Gastrocnemius medialis (tissue), 4 donors: Measurements from ENCODE around the gene GALNT7. TPM values are rescaled to one million over a fixed set of nuclear protein-coding genes. Genes with fewer than 3 reads are reported as not detected.

Experiments
- ATAC-seq, 2 donors: fragments of 150-250 bp; one replicate each; pipeline ENCODE4 v1.9.1; 2016
- DNase-seq, 2 donors: peaks; one replicate each; pipeline ENCODE4 v3.0.0-alpha.2; 2019
- H3K27ac ChIP-seq, 4 donors: fragments of 200-600 bp; sonication (generic); 1 replicate in 1 of 4; 2 replicates in 3 of 4; pipeline ENCODE4 v1.5.1; 2016 to 2018; ENCODE audit warnings: mild to moderate bottlenecking in 2 of 4, moderate library complexity in 1 of 4
- H3K27me3 ChIP-seq, 3 donors: fragments of 200-600 bp; sonication (generic) in 2 of 3; 1 replicate in 1 of 3; 2 replicates in 2 of 3; pipeline versions ENCODE4 v1.5.1 to v1.6.0; 2016 to 2019; ENCODE audit warnings: mild to moderate bottlenecking in 1 of 3, moderate library complexity in 1 of 3
- H3K36me3 ChIP-seq, 2 donors: fragments of 200-600 bp; sonication (generic) in 1 of 2; one replicate each; pipeline ENCODE4 v1.5.1; 2017 to 2018
- H3K4me1 ChIP-seq, 2 donors: fragments of 200-600 bp; sonication (generic) in 1 of 2; one replicate each; pipeline ENCODE4 v1.5.1; 2016 to 2017; ENCODE audit warnings: mild to moderate bottlenecking in 2 of 2
- H3K4me3 ChIP-seq, 4 donors: fragments of 200-600 bp; sonication (generic) in 3 of 4; 1 replicate in 1 of 4; 2 replicates in 3 of 4; pipeline ENCODE4 v1.5.1; 2016 to 2019; ENCODE audit warnings: mild to moderate bottlenecking in 2 of 4
- H3K9me3 ChIP-seq, 3 donors: fragments of 200-600 bp; sonication (generic) in 2 of 3; 1 replicate in 1 of 3; 2 replicates in 2 of 3; pipeline ENCODE4 v1.5.1; 2016 to 2019
- POLR2A ChIP-seq, 2 donors: fragments of 450-650 bp; IDR thresholded peaks; one replicate each; pipeline ENCODE4 v1.6.1; 2017; ENCODE audit warnings: antibody characterized with exemption in 2 of 2, mild to moderate bottlenecking in 2 of 2, moderate library complexity in 2 of 2
- in situ Hi-C, 4 donors: fragments of 200-750 bp; cut with MboI; loops; one replicate each; pipeline versions ENCODE4 v1.15.0 to v1.8.0; 2017; ENCODE audit warnings: low sequenced_read_pairs in 4 of 4
- intact Hi-C: fragments of 100-400 bp; cut with DNase I; formaldehyde crosslinking; loops from one replicate; pipeline ENCODE4 v1.15.1; 2023; ENCODE audit warnings: low total_unique reads
- total RNA-seq, 4 donors: library from RNA; depleted of rRNA; stranded (reverse); fragments of >200 nt; gene quantifications; one replicate each; pipeline versions ENCODE4 v1.1.0 to v1.2.3, GENCODE V29; 2016
- TF ChIP-seq, protein P1 (sequence below), 5 experiments: fragments of 450-650 bp in 3 of 5; fragments of 200-600 bp in 2 of 5; sonication (generic) in 2 of 5; IDR thresholded peaks in 4 of 5; conservative IDR thresholded peaks in 1 of 5; 1 replicate in 4 of 5; 2 replicates in 1 of 5; pipeline ENCODE4 v1.5.1; 2016 to 2019; ENCODE audit warnings: antibody characterized with exemption in 5 of 5, mild to moderate bottlenecking in 3 of 5, moderate library complexity in 3 of 5

Gene GALNT7
- total RNA-seq, 4 donors from 2014 or later = 0.91 to 2.8 (median 1.1) TPM

DNA sequence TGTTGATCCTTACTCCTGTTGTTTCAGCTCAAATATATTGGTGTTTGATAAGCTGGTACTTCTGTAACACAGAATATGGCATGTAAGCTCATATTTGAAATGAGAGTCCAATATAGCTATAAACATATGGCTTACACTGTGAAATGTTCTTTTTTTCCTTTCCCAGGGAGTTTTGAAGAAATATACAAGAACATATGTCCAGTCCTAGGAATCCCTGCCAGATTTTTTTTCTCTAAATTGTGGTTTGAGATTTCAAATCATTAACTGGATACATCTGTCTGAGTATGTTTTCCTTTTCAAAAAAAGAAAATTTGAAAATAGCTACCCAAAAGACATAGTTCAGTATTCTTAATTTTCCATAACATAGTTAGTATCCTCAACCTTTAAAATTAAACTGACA lies 105.3 kb downstream of the GALNT7 start:
- in situ Hi-C loops = no loop called here
- intact Hi-C loops = no loop called here
- no peaks in the 10 kb centered on the region for H3K36me3 ChIP-seq
- no peaks in the 10 kb centered on the region for H3K9me3 ChIP-seq
- H3K4me1 ChIP-seq = no peaks in the 10 kb centered on the region
- H3K27me3 ChIP-seq = no peaks in the 10 kb centered on the region
- TF ChIP-seq POLR2A (IDR thresholded peaks at IDR 0.05) = no peak
- TF ChIP-seq, protein P1, sequence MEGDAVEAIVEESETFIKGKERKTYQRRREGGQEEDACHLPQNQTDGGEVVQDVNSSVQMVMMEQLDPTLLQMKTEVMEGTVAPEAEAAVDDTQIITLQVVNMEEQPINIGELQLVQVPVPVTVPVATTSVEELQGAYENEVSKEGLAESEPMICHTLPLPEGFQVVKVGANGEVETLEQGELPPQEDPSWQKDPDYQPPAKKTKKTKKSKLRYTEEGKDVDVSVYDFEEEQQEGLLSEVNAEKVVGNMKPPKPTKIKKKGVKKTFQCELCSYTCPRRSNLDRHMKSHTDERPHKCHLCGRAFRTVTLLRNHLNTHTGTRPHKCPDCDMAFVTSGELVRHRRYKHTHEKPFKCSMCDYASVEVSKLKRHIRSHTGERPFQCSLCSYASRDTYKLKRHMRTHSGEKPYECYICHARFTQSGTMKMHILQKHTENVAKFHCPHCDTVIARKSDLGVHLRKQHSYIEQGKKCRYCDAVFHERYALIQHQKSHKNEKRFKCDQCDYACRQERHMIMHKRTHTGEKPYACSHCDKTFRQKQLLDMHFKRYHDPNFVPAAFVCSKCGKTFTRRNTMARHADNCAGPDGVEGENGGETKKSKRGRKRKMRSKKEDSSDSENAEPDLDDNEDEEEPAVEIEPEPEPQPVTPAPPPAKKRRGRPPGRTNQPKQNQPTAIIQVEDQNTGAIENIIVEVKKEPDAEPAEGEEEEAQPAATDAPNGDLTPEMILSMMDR (IDR thresholded peaks at IDR 0.05 in 4 of 5, conservative IDR thresholded peaks at IDR 0.05 in 1 of 5) = no peak
- DNase-seq (no peak), ATAC-seq (no peak)
- no peak overlapping the region for H3K27ac ChIP-seq
- H3K4me3 ChIP-seq = no peak overlapping the region

DNA sequence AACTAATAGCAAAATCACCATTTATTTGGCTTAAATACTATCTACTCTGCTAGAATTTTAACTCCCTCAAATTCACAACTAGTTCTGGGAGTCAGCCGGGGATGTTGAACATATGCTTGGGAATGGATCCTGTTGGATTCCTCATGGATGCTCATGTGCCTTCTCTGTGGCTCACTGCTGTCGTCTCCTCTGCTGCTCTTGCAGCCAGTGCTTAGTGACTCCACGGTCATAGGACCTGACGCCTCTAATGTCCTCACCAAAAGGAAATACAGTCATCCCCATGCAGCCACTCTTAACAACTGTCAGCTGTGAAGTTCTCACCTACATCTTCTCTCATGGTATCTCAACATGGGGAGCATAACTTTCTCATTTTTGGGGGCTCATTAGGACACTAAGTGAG lies 106.1 kb downstream of the GALNT7 start:
- intact Hi-C loops = no loop called here
- no peaks in the 10 kb centered on the region for H3K9me3 ChIP-seq
- in situ Hi-C loops = no loop called here

DNA sequence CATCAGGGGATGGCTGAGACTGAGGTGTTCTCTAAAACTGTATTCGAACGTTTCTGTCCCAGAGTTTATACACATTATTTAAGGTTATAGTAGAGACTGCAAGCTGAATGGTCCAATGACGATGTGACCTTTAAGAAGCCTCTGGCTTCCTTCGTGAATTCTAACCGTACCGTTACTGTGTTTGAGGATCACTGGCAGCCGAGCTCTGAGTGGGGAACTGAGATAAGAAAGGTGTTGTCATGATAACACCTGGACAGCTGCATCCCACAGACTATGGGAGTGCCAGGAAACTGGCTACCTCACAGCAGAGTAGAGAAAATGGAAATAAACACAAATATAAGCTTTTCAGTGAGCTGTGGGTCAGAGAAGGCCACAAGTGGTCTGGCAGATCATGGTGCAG lies 106.5 kb downstream of the GALNT7 start:
- no peak overlapping the region for H3K4me3 ChIP-seq
- no peaks in the 10 kb centered on the region for H3K4me1 ChIP-seq
- H3K36me3 ChIP-seq = no peaks in the 10 kb centered on the region
- DNase-seq (no peak), ATAC-seq (no peak)
- H3K9me3 ChIP-seq = no peaks in the 10 kb centered on the region
- no peaks in the 10 kb centered on the region for H3K27me3 ChIP-seq
- intact Hi-C loops (no loop called here), in situ Hi-C loops (no loop called here)
- H3K27ac ChIP-seq = no peak overlapping the region
- TF ChIP-seq POLR2A (IDR thresholded peaks at IDR 0.05) = no peak
- TF ChIP-seq, protein P1 (IDR thresholded peaks at IDR 0.05 in 4 of 5, conservative IDR thresholded peaks at IDR 0.05 in 1 of 5) = no peak

More for the DNA sequence above, 106.1 kb downstream of the GALNT7 start:
- no peak overlapping the region for H3K4me3 ChIP-seq
- DNase-seq (no peak), ATAC-seq (no peak)
- no peaks in the 10 kb centered on the region for H3K36me3 ChIP-seq
- no peaks in the 10 kb centered on the region for H3K4me1 ChIP-seq
- no peak overlapping the region for H3K27ac ChIP-seq
- no peak for TF ChIP-seq POLR2A (IDR thresholded peaks at IDR 0.05)
- TF ChIP-seq, protein P1 (IDR thresholded peaks at IDR 0.05 in 4 of 5, conservative IDR thresholded peaks at IDR 0.05 in 1 of 5) = no peak
- H3K27me3 ChIP-seq = no peaks in the 10 kb centered on the region

DNA sequence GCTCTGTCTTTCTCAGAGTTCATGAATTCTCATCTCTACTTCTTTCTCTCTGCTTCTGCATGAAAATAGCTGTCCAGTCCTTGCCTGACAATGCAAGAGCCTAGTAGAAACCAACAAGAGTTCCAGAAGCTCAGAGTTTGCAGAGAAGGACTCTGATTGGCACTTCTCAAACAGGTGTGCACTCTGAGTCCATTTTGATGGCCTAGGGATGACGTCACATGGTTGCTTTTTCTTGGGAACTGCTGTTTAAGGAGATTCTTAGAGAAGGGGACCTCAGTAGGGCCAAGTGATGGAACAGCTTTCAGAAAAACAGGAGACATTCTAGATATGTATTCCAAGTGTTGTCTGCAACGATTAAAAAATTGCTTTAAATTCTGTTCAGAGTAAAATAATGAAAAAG lies 108.7 kb downstream of the GALNT7 start:
- no peak for TF ChIP-seq POLR2A (IDR thresholded peaks at IDR 0.05)
- TF ChIP-seq, protein P1 (IDR thresholded peaks at IDR 0.05 in 4 of 5, conservative IDR thresholded peaks at IDR 0.05 in 1 of 5) = no peak
- Histone ChIP-seq H3K36me3 (no peaks in the 10 kb centered on the region), H3K27me3 (no peaks in the 10 kb centered on the region)

DNA sequence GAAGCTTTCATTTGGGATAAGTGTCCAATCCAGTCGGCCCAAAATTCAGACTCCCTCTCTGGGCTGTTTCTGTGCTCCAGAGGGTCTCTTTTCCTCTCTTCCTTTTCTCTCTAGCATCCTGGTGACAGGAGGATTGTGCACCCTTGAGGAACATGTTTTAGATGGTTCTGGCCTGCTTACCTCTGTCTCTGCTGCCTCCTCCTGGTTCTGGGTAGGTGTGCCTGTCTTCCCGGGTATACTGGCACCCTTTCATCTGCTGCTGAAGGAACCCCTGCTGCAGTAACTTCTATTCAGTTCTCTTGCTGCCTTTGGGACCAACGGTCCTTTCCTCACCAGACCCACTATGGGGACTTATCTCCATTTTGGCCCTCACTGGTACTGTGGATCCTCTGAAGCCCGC lies 112.4 kb downstream of the GALNT7 start:
- ATAC-seq = no peak
- TF ChIP-seq, protein P1 (IDR thresholded peaks at IDR 0.05 in 4 of 5, conservative IDR thresholded peaks at IDR 0.05 in 1 of 5) = no peak
- no peak for TF ChIP-seq POLR2A (IDR thresholded peaks at IDR 0.05)
- Histone ChIP-seq H3K27ac (no peak overlapping the region), H3K9me3 (peaks cover 0 to 3% (median 0%) of the 10 kb centered on the region in 3 donors), H3K27me3 (no peaks in the 10 kb centered on the region), H3K36me3 (no peaks in the 10 kb centered on the region), H3K4me1 (no peaks in the 10 kb centered on the region), H3K4me3 (no peak overlapping the region)
- intact Hi-C loops (no loop called here), in situ Hi-C loops (no loop called here)
- no peak for DNase-seq

More for the DNA sequence above, 108.7 kb downstream of the GALNT7 start:
- Histone ChIP-seq H3K4me1 (no peaks in the 10 kb centered on the region), H3K4me3 (no peak overlapping the region), H3K9me3 (no peaks in the 10 kb centered on the region), H3K27ac (no peak overlapping the region)
- in situ Hi-C loops (no loop called here), intact Hi-C loops (no loop called here)
- no peak for ATAC-seq
- DNase-seq = no peak
